ENCODE data around the gene PSMB7. TPM values are rescaled to one million over a fixed set of nuclear protein-coding genes. Genes with fewer than 3 reads are reported as not detected.

The PSMB7 gene
- total RNA-seq, 4 donors from 2014 or later, result 84.3 to 178 (median 135) TPM

DNA sequence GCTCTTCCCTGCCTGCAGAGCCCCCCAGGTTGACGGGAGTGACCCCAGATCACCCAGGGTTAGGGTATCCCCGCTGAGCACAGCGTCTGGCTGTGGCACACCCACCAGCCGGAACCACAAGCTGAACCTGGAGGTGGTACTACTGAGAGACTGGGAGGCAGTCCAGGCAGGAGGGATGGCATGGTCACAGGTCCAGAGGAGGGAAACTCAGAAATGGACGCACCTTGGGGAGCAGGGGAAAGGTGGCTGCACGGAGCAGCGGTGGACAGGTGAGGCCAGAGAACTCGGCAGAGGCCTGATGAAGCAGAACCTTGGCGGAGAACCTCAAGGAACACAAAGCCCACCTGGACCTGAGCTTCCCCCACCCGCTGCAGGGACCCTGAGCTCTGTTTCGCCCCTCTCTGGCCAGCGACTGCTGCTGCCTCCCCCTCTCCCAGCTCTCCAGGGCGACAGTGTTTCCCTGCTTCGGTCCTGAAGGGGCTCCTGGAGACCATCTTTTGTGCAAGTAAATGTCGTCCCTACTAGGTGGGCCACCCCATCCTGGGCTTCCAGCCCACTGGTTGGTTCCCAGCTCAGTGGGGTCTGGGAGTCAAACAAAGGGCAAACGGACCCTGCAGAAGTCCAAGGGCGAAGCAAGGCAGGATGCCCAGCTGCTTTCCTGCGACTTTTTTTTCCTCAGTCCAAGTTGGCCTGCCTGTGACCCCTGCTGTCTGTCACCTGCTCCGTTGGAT, 35.9 kb upstream of the PSMB7 start:
- intact Hi-C loops (cut with DNase I), result no loop called here
- H3K27ac ChIP-seq, result no peak overlapping the region

GRCh38 chr9:124450241-124450924, 35.1 kb upstream of the PSMB7 start, which contains the start of gene ADGRD2:
TSS of gene ADGRD2 (plus strand) at chr9:124450451. CDS start at chr9:124451667, 1,216 bp downstream.
- Histone ChIP-seq H3K9me3 (no peaks in the 10 kb centered on the region), H3K4me1 (peaks cover 4 to 13% of the 10 kb centered on the region in 2 donors), H3K4me3 (replicated peaks in 1 of 3) (no peak within 1 kb of the TSS), H3K27me3 (peaks cover 16% of the 10 kb centered on the region), H3K36me3 (no peaks in the 10 kb centered on the region), H3K27ac (no peak within 1 kb of the TSS)
- 1 to 2% methylated on average over 14 to 26 of the region's 41 CpGs for WGBS, 2 donors
- DNase-seq, result peak; percentile 43 to 47
- TF ChIP-seq POLR2A (IDR thresholded peaks at IDR 0.05), result no peak
- TF ChIP-seq, protein P1, sequence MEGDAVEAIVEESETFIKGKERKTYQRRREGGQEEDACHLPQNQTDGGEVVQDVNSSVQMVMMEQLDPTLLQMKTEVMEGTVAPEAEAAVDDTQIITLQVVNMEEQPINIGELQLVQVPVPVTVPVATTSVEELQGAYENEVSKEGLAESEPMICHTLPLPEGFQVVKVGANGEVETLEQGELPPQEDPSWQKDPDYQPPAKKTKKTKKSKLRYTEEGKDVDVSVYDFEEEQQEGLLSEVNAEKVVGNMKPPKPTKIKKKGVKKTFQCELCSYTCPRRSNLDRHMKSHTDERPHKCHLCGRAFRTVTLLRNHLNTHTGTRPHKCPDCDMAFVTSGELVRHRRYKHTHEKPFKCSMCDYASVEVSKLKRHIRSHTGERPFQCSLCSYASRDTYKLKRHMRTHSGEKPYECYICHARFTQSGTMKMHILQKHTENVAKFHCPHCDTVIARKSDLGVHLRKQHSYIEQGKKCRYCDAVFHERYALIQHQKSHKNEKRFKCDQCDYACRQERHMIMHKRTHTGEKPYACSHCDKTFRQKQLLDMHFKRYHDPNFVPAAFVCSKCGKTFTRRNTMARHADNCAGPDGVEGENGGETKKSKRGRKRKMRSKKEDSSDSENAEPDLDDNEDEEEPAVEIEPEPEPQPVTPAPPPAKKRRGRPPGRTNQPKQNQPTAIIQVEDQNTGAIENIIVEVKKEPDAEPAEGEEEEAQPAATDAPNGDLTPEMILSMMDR (IDR thresholded peaks at IDR 0.05), result no peak
- intact Hi-C loops (cut with DNase I), result no loop called here

More for the DNA sequence above, 35.9 kb upstream of the PSMB7 start:
- TF ChIP-seq, protein P1 (IDR thresholded peaks at IDR 0.05), result no peak
- TF ChIP-seq POLR2A (IDR thresholded peaks at IDR 0.05), result no peak
- WGBS, 2 donors, result 42 to 43% methylated on average over 15 to 16 of the region's 19 CpGs
- Histone ChIP-seq H3K9me3 (no peaks in the 10 kb centered on the region), H3K4me1 (peaks cover 4 to 13% of the 10 kb centered on the region in 2 donors), H3K4me3 (replicated peaks in 1 of 3) (no peak overlapping the region), H3K36me3 (no peaks in the 10 kb centered on the region), H3K27me3 (peaks cover 16% of the 10 kb centered on the region)
- DNase-seq, result no peak

DNA sequence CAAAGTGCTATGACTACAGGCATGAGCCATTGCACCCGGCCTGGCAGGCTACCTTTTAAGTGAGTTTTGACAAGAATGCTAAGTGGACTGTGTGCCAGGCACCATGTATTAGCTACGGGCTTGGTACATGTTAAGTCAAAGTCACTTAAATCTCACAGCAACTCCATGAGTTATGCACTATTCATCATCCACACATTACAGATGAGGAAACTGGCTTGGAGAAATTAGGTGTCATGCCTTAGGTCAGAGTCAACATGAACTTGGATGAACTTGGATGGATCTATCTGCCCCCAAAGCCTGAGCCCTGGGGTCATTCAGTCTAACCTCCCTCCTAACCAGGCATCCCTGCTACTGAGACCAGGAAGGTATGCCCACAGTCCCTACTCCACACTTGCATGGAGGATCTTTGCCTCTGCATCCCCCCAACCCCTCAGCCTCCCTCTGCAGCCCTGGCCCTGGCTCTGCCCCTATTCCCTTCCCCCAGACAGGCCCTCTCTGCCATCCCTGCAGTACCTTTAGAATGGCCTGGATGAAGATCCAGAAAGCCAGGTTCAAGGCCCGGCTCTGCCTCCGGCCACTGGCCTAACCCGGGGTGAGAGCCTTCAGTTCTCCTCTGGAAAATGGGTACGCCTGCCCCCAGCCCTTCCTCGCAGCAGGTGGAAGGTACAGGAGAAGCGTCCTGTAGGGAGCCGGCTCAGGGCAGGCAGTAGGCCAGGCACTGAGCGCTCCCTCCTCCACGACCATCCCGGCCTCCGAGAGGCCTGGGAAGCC, 34.3 kb upstream of the PSMB7 start:
- DNase-seq, result no peak
- H3K4me1 ChIP-seq, result peaks cover 4 to 13% of the 10 kb centered on the region in 2 donors
- 80 to 84% methylated on average over 12 to 13 of the region's 13 CpGs for WGBS, 2 donors
- peaks cover 16% of the 10 kb centered on the region for H3K27me3 ChIP-seq
- intact Hi-C loops (cut with DNase I), result no loop called here
- TF ChIP-seq POLR2A (IDR thresholded peaks at IDR 0.05), result no peak
- TF ChIP-seq, protein P1 (IDR thresholded peaks at IDR 0.05), result no peak
- no peak overlapping the region for H3K4me3 ChIP-seq (replicated peaks in 1 of 3)
- H3K36me3 ChIP-seq, result no peaks in the 10 kb centered on the region
- H3K27ac ChIP-seq, result no peak overlapping the region
- H3K9me3 ChIP-seq, result no peaks in the 10 kb centered on the region

GRCh38 chr9:124448019-124448418, 32.8 kb upstream of the PSMB7 start:
- Histone ChIP-seq H3K36me3 (no peaks in the 10 kb centered on the region), H3K4me1 (peaks cover 4 to 8% of the 10 kb centered on the region in 2 donors), H3K4me3 (replicated peaks in 1 of 3) (no peak overlapping the region), H3K9me3 (no peaks in the 10 kb centered on the region), H3K27ac (no peak overlapping the region), H3K27me3 (peaks cover 16% of the 10 kb centered on the region)
- intact Hi-C loops (cut with DNase I), result no loop called here
- DNase-seq, result no peak
- 82 to 87% methylated on average over 4 to 7 of the region's 7 CpGs for WGBS, 2 donors
- TF ChIP-seq POLR2A (IDR thresholded peaks at IDR 0.05), result no peak
- TF ChIP-seq, protein P1 (IDR thresholded peaks at IDR 0.05), result no peak
